ENCODE measurements around the gene OBSCN.

The OBSCN gene

DNA sequence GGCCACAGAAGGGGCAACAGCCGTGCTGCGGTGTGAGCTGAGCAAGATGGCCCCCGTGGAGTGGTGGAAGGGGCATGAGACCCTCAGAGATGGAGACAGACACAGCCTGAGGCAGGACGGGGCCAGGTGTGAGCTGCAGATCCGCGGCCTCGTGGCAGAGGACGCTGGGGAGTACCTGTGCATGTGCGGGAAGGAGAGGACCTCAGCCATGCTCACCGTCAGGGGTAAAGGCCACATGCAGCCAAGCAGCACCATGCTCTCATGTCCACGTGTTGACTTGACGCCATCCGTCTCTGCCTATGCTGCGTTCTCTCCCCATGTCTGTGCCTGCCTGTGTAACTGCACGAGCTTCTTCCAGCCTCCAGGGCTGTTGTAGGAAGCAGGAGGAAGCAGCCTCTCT is 85.5 kb downstream of the OBSCN start:
- DNase-seq (ENCODE audit: low read depth, low spot score) = no peak
- no peak overlapping the region for H3K4me3 ChIP-seq (ENCODE audit: low read length)

DNA sequence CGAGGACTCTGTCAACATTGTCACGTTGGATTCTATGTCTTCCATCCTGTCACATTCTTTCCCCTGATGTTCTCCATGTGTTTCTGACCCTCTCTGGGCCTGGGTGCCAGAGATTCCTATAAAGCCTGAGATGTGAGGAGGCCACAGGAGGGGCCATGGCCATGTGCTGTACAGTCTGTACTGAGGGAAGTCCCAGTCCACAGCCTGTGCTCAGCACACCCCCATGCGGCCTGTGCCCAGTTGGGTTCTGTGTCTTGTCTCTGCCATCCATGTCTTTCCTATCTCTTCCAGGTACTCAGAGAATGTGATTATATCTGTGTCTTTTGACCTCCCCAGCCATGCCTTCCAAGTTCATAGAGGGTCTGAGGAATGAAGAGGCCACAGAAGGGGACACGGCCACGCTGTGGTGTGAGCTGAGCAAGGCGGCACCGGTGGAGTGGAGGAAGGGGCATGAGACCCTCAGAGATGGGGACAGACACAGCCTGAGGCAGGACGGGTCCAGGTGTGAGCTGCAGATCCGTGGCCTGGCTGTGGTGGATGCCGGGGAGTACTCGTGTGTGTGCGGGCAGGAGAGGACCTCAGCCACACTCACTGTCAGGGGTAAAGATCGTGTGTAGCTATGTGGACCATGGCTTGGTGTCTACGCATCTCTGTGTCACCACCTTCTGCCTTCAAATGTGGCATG is 86.1 kb downstream of the OBSCN start:
- no peak for DNase-seq (ENCODE audit: low read depth, low spot score)
- H3K4me3 ChIP-seq (ENCODE audit: low read length) = no peak overlapping the region

DNA sequence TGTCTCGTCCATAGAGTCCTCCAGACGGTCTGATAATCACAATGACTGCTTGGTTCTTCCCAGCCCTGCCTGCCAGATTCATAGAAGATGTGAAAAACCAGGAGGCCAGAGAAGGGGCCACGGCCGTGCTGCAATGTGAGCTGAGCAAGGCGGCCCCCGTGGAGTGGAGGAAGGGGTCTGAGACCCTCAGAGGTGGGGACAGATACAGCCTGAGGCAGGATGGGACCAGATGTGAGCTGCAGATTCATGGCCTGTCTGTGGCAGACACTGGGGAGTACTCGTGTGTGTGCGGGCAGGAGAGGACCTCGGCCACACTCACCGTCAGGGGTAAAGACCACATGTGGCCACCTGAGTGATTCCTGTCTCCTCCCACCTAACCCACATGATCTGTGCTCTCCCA is 86.9 kb downstream of the OBSCN start:
- H3K4me3 ChIP-seq (ENCODE audit: low read length) = no peak overlapping the region
- DNase-seq (ENCODE audit: low read depth, low spot score) = no peak

DNA sequence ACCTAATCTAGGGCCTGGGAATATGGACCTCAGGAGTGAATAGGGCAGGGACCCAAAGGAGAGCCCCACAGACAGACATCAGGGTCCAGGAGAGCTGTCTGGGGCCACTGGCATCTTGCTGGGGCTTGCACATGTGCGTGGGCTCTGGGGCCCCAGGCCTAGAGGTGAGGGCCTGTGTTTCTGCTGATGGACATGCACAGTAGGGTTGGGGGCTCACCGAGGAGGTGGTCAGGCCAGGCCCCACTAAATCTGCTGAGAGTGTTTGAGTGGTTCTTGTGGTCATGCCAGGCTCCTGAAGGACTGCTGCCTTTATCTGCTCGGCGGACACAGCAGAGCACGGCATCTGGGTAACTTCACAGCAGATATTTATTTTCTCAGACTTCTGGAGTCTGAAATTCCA is 87.4 kb downstream of the OBSCN start:
- DNase-seq (ENCODE audit: low read depth, low spot score) = no peak
- no peak overlapping the region for H3K4me3 ChIP-seq (ENCODE audit: low read length)

DNA sequence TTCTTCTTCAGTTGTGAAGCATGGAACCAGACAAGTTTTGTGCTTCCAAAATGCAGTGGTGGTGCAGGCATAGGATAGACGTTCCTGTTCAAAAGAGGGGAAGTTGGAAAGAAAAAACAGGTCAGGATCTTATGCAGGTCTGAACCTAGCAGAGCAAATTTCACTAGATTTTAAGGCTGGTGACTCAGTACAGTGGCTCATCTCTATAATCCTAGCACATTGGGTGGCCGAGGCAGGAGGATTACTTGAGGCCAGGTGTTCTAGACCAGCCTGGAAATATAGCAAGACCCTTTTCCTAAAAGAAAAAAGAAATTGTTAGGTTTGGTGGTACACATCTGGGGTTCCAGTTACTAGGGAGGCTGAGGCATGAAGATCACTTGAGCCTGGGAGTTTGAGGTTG is 88.1 kb downstream of the OBSCN start:
- no peak for DNase-seq (ENCODE audit: low read depth, low spot score)
- H3K4me3 ChIP-seq (ENCODE audit: low read length) = no peak overlapping the region

DNA sequence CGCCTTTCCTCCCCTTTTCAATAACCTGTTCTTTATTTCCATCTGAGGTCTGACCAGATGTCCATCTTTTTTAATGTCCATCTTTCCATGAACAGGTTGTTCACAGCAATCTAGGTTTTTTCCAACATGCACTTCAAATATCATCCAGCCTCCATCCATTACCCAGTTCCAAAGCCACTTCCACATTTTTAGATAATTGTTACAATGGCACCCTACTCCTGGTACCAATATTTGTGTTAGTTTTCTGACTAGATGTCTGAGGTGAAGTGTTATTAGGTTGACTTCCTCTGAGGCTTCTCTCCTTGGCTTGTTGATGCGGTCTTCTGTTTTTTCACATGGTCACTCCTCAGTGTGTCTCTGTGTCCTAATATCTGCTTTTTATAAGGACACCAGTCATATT is 89.4 kb downstream of the OBSCN start:
- no peak overlapping the region for H3K4me3 ChIP-seq (ENCODE audit: low read length)
- DNase-seq (ENCODE audit: low read depth, low spot score) = no peak

DNA sequence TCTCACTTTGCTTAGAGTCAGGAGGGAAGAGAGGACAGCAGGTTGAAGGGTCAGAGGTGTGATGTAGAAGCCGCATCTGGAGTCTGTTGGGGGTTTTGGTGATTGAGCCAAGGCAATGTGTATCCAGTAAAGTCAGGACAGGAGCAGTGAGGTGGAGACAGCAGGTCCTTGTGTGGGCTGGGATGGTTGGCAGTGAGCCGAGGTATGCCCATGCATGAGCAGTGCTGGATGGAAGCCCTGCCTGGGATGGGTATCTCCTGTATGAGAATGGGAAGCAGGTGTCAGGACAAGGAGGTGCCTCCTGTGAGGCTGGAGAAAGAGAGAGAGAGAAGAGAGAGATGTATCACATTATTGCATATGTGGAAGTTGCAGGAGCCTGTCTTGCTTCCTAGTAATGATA is 90.0 kb downstream of the OBSCN start:
- no peak overlapping the region for H3K4me3 ChIP-seq (ENCODE audit: low read length)
- DNase-seq (ENCODE audit: low read depth, low spot score) = no peak

DNA sequence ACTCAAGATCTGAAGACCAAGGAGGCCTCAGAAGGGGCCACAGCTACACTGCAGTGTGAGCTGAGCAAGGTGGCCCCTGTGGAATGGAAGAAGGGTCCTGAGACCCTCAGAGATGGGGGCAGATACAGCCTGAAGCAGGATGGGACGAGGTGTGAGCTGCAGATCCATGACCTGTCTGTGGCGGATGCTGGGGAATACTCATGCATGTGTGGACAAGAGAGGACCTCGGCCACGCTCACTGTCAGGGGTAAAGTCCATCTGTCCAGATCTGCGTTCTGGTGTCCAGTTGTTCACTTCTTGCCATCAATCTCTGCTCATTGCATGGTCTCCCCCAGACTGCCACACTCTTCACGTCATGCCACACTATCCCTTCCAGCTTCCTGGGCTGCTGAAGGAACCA is 90.6 kb downstream of the OBSCN start:
- H3K4me3 ChIP-seq (ENCODE audit: low read length) = no peak overlapping the region
- no peak for DNase-seq (ENCODE audit: low read depth, low spot score)

DNA sequence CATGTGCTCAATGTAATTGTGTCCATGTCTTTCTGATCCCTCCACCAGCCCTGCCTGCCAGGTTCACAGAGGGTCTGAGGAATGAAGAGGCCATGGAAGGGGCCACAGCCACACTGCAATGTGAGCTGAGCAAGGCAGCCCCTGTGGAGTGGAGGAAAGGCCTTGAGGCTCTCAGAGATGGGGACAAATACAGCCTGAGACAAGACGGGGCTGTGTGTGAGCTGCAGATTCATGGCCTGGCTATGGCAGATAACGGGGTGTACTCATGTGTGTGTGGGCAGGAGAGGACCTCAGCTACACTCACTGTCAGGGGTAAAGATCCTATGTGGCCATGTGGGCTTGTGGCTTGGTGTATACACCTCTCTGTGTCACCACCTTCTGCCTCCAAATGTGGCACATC is 91.4 kb downstream of the OBSCN start:
- no peak for DNase-seq (ENCODE audit: low read depth, low spot score)
- no peak overlapping the region for H3K4me3 ChIP-seq (ENCODE audit: low read length)

DNA sequence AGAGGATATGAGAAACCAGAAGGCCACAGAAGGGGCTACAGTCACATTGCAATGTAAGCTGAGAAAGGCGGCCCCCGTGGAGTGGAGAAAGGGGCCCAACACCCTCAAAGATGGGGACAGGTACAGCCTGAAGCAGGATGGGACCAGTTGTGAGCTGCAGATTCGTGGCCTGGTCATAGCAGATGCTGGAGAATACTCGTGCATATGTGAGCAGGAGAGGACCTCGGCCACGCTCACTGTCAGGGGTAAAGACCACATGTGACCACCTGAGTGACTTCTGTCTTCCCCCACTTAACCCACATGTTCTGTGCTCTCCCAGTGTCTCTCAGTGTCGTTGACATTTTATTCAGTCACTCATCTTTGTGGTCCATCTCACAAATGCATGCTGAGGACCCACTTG is 92.1 kb downstream of the OBSCN start:
- H3K4me3 ChIP-seq (ENCODE audit: low read length) = no peak overlapping the region
- no peak for DNase-seq (ENCODE audit: low read depth, low spot score)

DNA sequence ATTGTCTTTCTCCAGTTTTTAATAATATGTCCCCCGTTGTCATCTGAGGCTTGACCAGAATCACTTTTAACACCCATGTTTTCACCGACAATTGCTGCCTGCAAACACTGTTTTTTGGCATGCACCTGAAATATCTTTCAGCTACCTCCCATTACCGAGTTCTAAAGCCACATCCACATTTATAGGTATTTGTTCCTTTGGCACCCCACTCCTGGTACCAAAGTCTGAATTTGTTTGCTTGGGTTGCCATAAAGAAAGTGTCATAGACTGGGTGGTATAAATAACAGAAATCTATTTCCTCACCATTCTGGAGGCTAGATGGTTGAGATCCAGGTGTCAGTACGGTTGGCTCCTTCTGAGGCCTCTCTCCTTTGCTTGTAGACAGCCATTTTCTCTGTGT is 94.2 kb downstream of the OBSCN start:
- no peak for DNase-seq (ENCODE audit: low read depth, low spot score)
- no peak overlapping the region for H3K4me3 ChIP-seq (ENCODE audit: low read length)

DNA sequence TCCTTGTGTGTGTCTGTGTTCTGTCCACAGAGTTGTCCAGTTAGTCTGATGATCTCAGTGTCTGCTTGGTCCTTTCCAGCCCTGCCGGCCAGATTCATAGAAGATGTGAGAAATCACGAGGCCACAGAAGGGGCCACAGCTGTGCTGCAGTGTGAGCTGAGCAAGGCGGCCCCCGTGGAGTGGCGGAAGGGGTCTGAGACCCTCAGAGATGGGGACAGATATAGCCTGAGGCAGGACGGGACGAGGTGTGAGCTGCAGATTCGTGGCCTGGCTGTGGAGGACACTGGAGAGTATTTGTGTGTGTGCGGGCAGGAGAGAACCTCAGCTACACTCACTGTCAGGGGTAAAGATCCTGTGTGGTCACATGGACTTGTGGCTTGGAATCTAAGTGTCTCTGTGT is 95.8 kb downstream of the OBSCN start:
- no peak for DNase-seq (ENCODE audit: low read depth, low spot score)
- no peak overlapping the region for H3K4me3 ChIP-seq (ENCODE audit: low read length)

DNA sequence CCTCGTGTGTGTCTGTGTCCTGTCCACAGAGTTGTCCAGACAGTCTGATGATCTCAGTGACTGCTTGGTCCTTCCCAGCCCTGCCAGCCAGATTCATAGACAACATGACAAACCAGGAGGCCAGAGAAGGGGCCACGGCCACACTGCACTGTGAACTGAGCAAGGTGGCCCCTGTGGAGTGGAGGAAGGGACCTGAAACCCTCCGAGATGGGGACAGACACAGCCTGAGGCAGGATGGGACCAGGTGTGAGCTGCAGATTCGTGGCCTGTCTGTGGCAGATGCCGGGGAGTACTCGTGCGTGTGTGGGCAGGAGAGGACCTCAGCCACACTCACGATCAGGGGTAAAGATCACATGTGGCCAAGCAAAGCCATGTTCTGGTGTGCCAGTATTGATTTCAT is 96.4 kb downstream of the OBSCN start:
- no peak for DNase-seq (ENCODE audit: low read depth, low spot score)
- H3K4me3 ChIP-seq (ENCODE audit: low read length) = no peak overlapping the region

DNA sequence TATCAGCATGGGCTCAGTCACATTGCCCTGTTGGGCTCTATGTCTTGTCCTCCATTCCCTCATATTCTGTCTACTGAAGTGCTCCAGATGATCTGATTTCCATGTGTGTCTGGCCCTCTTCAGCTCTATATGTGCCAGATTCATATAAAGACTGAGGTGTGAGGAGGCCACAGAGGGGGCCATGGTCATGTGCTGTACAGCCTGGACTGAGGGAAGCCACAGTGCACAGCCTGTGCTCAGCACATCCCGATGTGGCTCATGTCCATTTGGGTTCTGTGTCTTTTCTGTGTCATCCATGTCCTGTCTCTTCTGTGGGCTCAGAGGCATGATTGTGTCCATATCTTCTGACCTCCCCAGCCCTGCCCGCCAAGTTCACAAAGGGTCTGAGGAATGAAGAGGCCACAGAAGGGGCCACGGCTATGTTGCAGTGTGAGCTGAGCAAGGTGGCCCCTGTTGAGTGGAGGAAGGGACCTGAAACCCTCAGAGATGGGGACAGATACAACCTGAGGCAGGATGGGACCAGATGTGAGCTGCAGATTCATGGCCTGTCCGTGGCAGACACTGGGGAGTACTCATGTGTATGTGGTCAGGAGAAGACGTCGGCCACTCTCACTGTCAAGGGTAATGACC is 97.0 kb downstream of the OBSCN start:
- no peak overlapping the region for H3K4me3 ChIP-seq (ENCODE audit: low read length)
- DNase-seq (ENCODE audit: low read depth, low spot score) = no peak

DNA sequence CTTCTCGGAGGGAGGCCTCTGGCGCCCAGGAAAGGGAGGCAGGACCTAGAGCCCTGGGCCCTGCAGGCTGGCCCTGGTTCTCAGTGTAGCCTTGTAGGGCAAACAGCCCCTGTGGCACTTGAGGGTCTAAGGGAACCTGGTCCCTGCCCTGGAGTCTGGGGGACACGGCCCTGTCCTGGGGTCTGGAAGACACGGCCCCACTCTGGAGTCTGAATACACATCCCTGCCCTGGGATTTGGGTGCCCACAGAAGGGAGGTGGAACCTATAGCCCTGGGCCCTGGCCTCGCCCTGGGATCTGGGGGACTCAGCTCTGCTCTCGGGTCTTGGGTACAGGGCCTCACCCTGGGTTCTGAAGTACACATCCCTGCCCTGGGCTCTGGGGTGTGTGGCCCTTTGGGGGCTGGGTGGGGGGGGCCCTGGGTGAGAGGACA is 97.9 kb downstream of the OBSCN start:
- no peak overlapping the region for H3K4me3 ChIP-seq (ENCODE audit: low read length)
- no peak for DNase-seq (ENCODE audit: low read depth, low spot score)

DNA sequence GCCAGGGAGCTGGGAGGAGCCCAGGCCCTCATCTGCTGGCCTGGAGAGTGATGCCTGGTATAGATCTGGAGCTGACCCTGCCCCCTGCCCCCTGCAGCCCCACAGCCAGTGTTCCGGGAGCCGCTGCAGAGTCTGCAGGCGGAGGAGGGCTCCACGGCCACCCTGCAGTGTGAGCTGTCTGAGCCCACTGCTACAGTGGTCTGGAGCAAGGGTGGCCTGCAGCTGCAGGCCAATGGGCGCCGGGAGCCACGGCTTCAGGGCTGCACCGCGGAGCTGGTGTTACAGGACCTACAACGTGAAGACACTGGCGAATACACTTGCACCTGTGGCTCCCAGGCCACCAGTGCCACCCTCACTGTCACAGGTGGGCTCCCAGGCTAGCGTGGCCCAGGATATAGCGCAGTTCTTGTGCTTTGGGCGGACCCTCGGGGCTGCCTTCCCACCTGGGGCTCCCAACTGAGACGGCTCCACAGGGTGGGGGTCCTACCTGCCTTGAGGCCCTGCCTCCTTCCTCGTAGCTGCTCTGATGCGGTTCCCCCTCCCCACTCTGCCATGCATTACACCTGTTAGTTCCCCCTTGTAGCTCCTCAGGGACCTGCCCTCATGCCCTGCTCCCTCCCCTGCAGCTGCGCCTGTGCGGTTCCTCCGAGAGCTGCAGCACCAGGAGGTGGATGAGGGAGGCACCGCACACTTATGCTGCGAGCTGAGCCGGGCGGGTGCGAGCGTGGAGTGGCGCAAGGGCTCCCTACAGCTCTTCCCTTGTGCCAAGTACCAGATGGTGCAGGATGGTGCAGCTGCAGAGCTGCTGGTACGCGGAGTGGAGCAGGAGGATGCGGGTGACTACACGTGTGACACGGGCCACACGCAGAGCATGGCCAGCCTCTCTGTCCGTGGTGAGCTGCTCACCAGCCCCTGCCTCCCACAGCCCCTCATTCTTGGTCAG is 98.7 kb downstream of the OBSCN start:
- no peak for DNase-seq (ENCODE audit: low read depth, low spot score)
- H3K4me3 ChIP-seq (ENCODE audit: low read length) = no peak overlapping the region

DNA sequence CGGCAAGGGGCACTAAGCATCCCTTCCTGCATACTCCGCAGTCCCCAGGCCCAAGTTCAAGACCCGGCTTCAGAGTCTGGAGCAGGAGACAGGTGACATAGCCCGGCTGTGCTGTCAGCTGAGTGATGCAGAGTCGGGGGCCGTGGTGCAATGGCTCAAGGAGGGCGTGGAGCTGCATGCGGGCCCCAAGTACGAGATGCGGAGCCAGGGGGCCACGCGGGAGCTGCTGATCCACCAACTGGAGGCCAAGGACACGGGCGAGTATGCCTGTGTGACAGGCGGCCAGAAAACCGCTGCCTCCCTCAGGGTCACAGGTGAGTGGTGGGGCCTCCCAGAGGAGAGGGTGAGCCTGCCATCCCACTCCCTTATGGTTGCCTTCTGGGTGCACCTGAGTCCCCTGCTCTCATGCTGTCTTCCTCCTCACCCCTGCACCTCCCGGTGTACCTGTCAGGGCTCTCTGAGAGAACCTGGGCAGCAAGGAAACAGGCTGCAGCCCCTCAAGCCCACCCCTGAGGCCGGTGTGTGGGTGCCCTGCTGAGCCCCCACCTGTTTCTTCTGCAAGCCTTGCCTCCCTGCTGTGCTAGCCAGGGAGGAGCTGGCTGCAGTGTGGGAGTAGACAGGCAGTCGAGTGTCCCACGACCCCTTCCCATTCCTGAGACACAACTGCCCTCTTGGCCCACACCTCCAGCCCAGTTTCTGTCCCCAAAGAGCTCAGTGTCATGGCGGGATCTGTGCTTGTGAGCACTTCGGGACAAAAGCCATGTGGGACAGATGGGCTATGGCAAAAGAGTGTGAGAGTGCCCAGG is 99.6 kb downstream of the OBSCN start:
- no peak overlapping the region for H3K4me3 ChIP-seq (ENCODE audit: low read length)
- DNase-seq (ENCODE audit: low read depth, low spot score) = no peak

DNA sequence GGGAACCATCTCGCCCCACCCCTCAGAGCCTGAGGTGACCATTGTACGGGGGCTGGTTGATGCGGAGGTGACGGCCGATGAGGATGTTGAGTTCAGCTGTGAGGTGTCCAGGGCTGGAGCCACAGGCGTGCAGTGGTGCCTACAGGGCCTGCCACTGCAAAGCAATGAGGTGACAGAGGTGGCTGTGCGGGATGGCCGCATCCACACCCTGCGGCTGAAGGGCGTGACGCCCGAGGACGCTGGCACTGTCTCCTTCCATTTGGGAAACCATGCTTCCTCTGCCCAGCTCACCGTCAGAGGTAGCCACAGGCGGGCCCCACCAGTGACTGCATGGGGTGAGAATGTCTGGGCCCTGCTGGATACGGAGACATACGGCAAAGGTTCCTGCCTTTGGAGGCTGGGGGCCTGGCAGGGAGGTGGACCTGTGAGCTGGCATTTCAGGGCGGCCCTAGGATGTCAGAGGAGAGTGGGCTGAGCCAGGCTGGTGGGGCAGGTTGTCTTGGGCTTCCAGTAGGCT is 100.3 kb downstream of the OBSCN start:
- no peak for DNase-seq (ENCODE audit: low read depth, low spot score)
- no peak overlapping the region for H3K4me3 ChIP-seq (ENCODE audit: low read length)

DNA sequence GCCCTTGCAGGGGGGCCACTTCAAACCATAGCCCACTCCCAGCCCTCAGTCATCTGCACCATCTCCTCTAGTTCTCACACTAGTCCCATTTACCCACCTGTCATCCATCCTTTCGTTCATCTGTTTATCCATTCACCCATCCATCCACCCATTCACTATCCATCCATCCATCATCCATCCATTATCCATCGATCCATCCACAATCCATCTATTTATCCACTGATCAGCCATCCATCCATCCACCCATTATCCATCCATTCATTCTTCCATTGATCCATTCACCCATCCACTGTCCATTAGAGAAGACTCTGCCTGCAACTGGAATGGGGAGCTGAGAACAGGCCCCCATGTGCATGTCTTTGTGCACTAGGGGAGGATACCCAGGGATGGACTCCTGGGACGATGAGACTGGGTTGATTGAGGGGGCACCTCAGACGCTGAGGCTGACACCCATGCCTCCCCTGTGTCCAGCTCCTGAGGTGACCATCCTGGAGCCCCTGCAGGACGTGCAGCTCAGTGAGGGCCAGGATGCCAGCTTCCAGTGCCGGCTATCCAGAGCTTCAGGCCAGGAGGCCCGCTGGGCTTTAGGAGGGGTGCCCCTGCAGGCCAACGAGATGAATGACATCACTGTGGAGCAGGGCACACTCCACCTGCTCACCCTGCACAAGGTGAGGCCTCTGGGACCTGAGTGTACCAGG is 100.9 kb downstream of the OBSCN start:
- DNase-seq (ENCODE audit: low read depth, low spot score) = no peak

More for the DNA sequence above, 100.9 kb downstream of the OBSCN start:
- no peak overlapping the region for H3K4me3 ChIP-seq (ENCODE audit: low read length)
